GM21723 (cell line): ENCODE measurements around the gene EFCAB12.
A peak's percentile ranks its signal among the peaks of the same experiment; 100 is the strongest.

Experiments used
- ATAC-seq: cut with Tn5 transposase; IDR thresholded peaks from one replicate; pipeline ENCODE4 v1.9.1; 2021; ENCODE audit warnings: mild to moderate bottlenecking, moderate library complexity; ENCODE audit not compliant: unreplicated experiment

EFCAB12 gene

GRCh38 chr3:129428376-129429079, at the start of gene EFCAB12:
Gene EFCAB12, minus strand, starts transcription at chr3:129428636. Its CDS starts 148 bp downstream, at chr3:129428488.
- ATAC-seq = peak; percentile 85

- ATAC-seq = no peak
Observed at GRCh38 chr3:129476586-129476985, 48.1 kb upstream of the EFCAB12 start.

GRCh38 chr3:129475863-129476262, 47.4 kb upstream of the EFCAB12 start:
- ATAC-seq = no peak

DNA sequence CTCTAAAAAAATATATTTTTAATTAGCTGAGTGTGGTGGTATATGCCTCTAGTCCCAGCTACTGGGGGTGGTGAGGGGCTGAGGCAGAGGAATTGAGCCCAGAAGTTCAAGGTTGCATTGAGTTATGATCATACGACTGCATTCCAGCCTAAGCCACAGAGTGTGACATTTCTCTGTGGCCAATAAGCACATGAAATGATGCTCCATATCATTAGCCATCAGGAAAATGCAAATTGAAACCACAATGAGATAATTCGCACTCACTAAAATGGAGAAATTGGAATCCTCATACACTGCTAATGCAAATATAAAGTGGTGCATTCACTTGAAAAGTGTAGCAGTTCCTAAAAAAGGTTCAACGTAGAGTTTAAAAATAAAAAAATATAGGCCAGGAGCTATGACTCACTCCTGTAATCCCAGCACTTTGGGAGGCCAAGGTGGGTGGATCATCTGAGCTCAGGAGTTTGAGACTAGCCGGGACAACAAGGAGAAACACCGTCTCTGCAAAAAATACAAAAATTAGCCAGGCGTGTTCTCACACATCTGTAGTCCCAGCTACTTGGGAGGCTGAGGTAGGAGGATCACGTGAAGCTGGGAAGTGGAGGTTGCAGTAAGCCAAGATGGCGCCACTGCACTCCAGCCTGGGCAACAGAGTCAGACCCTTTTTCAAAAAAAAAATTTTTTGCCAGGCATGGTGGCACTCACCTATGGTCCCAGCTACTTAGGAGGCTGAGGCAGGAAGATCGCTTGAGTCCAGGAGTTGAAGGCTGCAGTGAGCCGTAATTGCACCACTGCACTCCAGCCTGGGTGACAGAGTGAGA, 46.8 kb upstream of the EFCAB12 start:
- ATAC-seq = no peak

DNA sequence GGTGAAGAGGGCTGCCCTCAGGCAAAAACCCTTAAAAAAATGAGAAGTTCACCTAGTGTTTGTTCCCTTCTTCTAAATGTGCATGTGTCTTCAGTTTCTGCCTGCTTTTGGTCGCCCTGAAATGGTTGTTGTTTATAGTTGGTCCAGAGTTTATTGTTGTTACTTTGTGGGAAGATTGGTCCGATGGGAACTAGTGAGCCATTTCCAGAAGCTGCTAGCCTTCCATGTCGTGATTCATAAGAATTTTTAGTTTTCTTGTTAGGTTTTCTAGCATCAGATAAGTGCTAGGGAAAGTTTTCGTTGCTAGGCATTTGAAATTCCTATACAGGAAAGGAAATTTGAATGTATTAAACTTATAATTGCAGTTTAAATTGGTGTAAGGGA, 45.3 kb upstream of the EFCAB12 start:
- no peak for ATAC-seq

DNA sequence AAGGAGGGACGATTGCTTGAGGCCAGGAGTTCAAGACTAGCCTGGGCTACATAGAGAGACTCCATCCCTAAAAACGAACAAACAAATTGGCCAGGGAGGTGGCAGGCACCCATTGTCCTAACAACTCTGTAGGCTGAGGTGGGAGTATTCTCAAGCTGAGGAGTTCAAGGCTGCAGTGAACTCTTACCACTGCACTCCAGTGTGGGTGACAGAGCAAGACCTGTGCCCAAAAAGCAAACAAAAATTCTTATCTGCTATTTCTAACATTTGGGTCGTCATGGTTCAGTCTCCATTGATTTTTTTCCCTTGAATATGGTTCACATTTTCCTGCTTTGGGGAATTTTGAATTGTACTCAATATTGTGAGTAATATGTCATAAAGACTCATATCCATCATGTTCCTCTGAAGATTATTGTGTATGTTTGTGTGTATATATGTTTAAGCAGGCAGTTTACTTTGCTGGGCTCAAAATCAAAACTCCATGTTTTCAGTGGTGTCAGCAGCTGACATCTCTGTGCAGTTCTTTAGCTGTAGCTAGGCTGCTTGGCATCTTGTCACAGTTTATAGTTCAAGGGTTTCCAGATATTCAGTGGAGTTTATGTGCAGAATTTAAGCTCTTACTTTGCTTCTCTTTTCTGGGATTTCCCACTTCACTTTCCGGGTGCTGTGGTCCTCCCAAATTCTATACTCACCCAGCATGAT, 44.8 kb upstream of the EFCAB12 start:
- ATAC-seq = no peak

GRCh38 chr3:129470861-129471260, 42.4 kb upstream of the EFCAB12 start:
- ATAC-seq = no peak

- no peak for ATAC-seq
Observed at GRCh38 chr3:129469026-129469425, 40.6 kb upstream of the EFCAB12 start.

GRCh38 chr3:129467932-129468331, 39.5 kb upstream of the EFCAB12 start:
- ATAC-seq = no peak

- no peak for ATAC-seq
Observed at GRCh38 chr3:129463716-129464115, 35.3 kb upstream of the EFCAB12 start.

DNA sequence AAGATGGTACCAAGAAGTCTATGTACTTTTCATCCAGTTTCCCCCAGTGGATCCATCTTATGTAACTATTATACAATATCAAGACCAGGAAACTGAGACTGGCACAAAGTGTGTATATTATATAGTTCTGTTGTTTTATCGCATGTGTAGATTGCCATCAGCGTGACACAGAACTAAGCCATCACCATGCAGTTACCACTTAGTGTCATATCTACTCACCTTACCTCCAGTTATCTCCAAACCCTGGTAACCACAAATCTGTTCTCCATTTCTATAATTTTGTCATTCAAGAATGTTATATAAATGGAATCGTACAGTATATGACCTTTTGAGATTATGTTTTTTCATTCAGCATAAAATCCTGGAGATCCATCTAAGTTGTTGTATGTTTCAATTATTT, 34.7 kb upstream of the EFCAB12 start:
- no peak for ATAC-seq

DNA sequence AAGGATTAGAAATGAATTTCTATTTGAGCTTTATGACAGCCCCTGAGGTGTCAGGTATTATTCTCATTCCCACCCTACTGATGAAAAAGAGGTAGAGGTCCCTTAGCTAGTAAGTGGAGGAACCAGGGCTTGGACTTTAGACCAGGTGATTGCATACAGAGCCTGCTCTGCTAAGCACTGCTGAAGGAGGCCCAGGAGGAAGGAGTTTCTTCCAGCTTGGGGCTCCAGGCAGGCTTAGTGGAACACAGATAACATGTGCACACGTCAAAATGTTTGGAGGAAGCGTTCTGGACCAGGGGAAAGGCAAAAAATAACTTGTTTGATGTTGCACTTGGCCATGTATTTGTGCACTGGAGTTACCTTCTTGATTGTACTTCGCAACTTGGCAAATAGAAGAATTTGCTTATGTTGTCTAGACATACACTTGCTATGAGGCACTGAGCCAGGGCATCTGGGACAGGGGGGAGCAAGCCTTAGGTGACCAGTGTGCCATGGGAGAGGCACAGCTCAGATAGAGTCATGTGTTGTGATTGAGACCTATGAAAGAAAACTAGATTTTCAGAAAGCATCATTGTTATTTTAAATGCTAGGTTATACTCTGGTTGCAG, 34.0 kb upstream of the EFCAB12 start:
- ATAC-seq = no peak

GRCh38 chr3:129461461-129462146, 33.2 kb upstream of the EFCAB12 start:
- ATAC-seq = no peak

GRCh38 chr3:129461022-129461421, 32.6 kb upstream of the EFCAB12 start:
- ATAC-seq = no peak

DNA sequence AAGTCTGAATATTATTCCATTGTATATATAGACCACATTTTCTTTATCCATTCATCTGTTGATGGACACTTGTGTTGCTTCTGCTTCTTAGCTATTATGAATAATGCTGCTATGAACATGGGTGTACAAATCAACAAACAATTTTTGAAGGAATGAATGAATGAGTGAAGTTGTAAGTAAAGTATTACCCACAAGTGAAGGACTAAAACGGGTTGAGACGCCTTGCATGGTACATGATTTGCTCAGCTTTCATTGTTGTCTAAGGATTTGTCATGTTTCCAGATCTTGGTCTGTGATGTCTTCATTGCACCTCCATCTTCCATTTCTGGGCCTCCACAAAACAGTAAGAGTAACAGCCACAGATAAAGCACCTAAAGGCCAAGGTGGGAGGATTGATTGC, 32.1 kb upstream of the EFCAB12 start:
- no peak for ATAC-seq

GRCh38 chr3:129460155-129460554, 31.7 kb upstream of the EFCAB12 start:
- no peak for ATAC-seq

- ATAC-seq = no peak
Observed at GRCh38 chr3:129453732-129454131, 25.3 kb upstream of the EFCAB12 start.

DNA sequence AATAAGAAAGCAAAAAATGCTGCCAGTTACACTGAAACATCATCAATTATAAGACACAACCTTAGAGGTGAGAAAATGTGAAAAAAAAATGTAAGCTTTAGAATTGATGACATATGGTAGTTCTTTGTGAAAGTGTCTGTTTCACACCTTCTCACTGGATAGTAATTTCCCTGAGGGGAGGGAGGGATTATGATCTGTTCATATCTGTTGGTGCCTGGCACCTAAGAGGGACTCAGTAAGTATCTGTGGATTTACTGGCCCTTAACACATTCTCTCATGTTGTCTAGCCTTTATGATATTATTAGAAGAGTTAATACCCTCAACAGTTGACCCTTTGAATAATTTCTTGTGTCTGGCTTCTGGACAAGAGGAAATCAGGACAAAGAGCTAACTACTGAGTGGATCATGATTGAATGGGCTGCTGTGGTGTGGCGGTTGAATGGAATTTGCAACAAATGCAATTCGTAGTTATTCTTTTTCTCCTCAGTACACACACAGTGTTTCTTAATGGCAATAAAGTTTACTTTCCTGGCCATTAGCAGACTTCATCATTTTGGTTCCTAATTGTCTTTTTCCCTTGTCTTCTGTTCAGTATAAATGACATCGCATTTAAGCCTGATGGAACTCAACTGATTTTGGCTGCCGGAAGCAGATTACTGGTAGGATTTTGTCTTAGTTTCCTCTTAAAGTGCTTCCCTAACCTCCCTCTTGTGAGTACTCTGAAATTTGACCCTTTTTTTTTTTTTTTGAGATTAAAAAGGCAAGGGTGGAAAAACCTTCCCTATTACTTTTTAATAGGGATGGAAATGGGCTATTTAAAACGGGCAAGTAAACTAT, 21.1 kb upstream of the EFCAB12 start:
- ATAC-seq = no peak

DNA sequence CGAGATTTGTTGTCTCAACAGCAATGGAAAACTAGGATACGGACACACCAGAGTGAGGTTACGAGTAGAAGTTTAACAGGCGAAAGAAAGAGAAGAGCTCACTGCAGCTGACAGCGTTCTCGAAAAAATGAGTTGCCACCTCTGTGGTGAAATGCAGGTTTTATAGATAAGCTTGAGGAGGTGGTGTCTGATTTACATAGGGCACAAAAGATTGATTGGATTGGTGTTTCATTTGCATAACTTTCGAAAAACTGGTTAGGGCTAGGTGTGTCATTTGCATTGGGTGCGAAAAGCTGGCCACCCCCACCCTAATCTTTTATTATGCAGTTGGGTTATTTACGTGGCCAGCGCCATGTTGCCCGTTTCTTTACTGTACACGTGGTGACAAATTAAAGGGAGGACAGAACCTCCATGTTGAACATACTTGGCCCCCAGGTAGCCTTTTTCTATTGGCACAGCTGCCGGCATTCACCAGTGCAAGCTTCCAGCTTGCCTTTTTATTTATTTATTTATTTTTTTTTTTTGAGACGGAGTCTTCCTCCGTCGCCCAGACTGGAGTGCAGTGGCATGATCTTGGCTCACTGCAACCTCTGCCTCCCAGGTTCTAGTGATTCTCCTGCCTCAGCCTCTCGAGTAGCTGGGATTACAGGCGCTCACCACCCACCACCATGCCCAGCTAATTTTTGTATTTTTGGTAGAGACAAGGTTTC, 19.9 kb upstream of the EFCAB12 start:
- no peak for ATAC-seq
